ENCODE data around the gene SETD3.

DNA sequence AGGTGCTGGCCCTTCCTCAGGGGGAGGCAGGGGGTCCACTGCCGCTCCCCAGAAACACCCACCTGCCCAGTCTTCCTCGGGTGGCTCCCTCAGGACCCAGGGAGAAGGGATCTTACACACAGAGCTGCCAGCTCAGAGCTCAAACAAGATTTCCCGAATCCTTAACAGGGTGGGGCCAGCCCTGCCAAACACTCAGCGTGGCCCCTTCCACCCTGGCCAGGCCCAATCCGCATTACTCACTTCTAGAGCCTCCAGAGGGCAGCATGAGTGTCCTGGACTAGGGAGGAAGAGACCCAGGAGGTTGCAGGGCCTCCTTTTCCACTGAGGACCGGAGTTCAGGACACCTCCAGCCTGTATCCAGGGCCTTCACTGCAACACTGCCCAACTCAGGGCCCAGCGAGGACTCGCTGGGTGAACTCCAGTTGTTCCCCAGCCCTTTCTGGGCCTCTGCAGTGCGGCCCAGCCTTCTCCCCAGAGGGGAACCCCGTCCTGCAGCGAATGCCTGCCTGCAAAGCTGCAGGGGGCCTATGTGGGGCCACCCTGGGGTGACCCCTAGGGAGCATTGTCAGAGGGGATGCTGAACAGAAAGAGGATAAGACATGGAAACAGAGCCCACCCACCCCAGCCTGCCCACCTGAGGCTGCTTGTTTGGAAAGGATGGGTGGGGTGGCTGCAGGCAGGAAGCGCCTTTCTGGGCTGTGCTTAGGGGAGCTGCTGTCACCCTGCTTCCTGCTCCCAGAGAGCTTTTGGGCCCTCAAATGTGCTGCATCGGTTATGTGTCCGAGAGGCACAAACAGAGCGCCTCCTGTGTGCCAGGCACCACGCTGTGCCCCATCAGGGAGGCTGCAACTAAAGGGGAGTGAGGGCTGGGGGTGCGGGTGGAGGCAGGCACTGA, 44.4 kb upstream of the SETD3 start:
- peak; percentile 16 to 46 (median 21) for TF ChIP-seq CTCF (optimal IDR thresholded peaks at IDR 0.05 in 1 of 3, IDR thresholded peaks at IDR 0.05 in 1 of 3, conservative IDR thresholded peaks at IDR 0.05 in 1 of 3; ENCODE audit: extremely low read depth in 1 of 3, insufficient read depth in 2 of 3, low read length in 3 of 3)
- no peak for TF ChIP-seq EZH2 (IDR thresholded peaks at IDR 0.05; ENCODE audit: low read length)

Measured in keratinocyte (primary cell).